Keratinocyte (primary cell): ENCODE data around the gene SYNDIG1. TPM values are rescaled to one million over a fixed set of nuclear protein-coding genes. Genes with fewer than 3 reads are reported as not detected.

ENCODE experiments used
- DNase-seq: peaks from one replicate; pipeline ENCODE4 v3.0.0-alpha.2; 2011; ENCODE audit warnings: low read depth, missing footprints, low spot score
- FAIRE-seq: peaks from 2 replicates; lab custom pipeline; 2011; peaks lifted over from hg19 to GRCh38; lab: Jason Lieb, UNC
- H2AFZ ChIP-seq: 2 replicates; pipeline ENCODE4 v1.6.0; 2012; ENCODE audit warnings: low read length, control low read depth, inconsistent platforms; ENCODE audit not compliant: control insufficient read depth
- H3K27ac ChIP-seq: 2 replicates; pipeline ENCODE4 v1.5.1; 2011; ENCODE audit warnings: low read length; ENCODE audit not compliant: control insufficient read depth, insufficient read depth
- H3K27me3 ChIP-seq: 3 replicates; pipeline ENCODE4 v1.6.0; 2011; ENCODE audit warnings: low read length; ENCODE audit not compliant: control insufficient read depth, insufficient read depth; ENCODE audit errors: extremely low read depth
- H3K36me3 ChIP-seq, 2 experiments: 2 replicates in 1 of 2; 3 replicates in 1 of 2; pipeline ENCODE4 v1.5.1; 2011; ENCODE audit warnings: low read length in 2 of 2, mild to moderate bottlenecking in 1 of 2; ENCODE audit not compliant: control insufficient read depth in 2 of 2, insufficient read depth in 2 of 2; ENCODE audit errors: extremely low read depth in 1 of 2
- H3K4me1 ChIP-seq: 3 replicates; pipeline ENCODE4 v1.5.1; 2011; ENCODE audit warnings: low read length; ENCODE audit not compliant: control insufficient read depth, insufficient read depth; ENCODE audit errors: extremely low read depth
- H3K4me2 ChIP-seq: 3 replicates; pipeline ENCODE4 v1.6.0; 2011; ENCODE audit warnings: low read depth, low read length; ENCODE audit not compliant: control insufficient read depth, insufficient read depth; ENCODE audit errors: extremely low read depth
- H3K4me3 ChIP-seq, 3 experiments: fragments of 200-600 bp in 1 of 3; sonication (generic) in 1 of 3; 2 replicates in 2 of 3; 3 replicates in 1 of 3; pipeline ENCODE4 v1.5.1; 2011 to 2016; ENCODE audit warnings: low read length in 3 of 3, mild to moderate bottlenecking in 3 of 3, control low read depth in 2 of 3, inconsistent platforms in 1 of 3, low read depth in 1 of 3, mixed read lengths in 1 of 3, mixed run types in 1 of 3, moderate library complexity in 1 of 3; ENCODE audit not compliant: control insufficient read depth in 2 of 3, insufficient read depth in 2 of 3; ENCODE audit errors: extremely low read depth in 1 of 3
- H3K79me2 ChIP-seq: 2 replicates; pipeline ENCODE4 v1.6.0; 2012; ENCODE audit warnings: low read length; ENCODE audit not compliant: control insufficient read depth, insufficient read depth
- H3K9ac ChIP-seq: 3 replicates; pipeline ENCODE4 v1.6.0; 2011; ENCODE audit warnings: low read length; ENCODE audit not compliant: control insufficient read depth, insufficient read depth; ENCODE audit errors: extremely low read depth
- H3K9me1 ChIP-seq: 3 replicates; pipeline ENCODE4 v1.6.0; 2011; ENCODE audit warnings: low read length; ENCODE audit not compliant: control insufficient read depth, insufficient read depth; ENCODE audit errors: extremely low read depth
- H3K9me3 ChIP-seq: 2 replicates; pipeline ENCODE4 v1.5.1; 2012; ENCODE audit warnings: low read depth, low read length; ENCODE audit not compliant: control insufficient read depth
- H4K20me1 ChIP-seq: 3 replicates; pipeline ENCODE4 v1.6.0; 2011; ENCODE audit warnings: low read length; ENCODE audit not compliant: control insufficient read depth, insufficient read depth; ENCODE audit errors: extremely low read depth
- CTCF ChIP-seq, 3 experiments: IDR thresholded peaks in 1 of 3; conservative IDR thresholded peaks in 1 of 3; optimal IDR thresholded peaks in 1 of 3; 2 replicates in 2 of 3; 3 replicates in 1 of 3; pipeline versions ENCODE3 to v1.5.1; 2011; ENCODE audit warnings: low read length in 3 of 3, mild to moderate bottlenecking in 3 of 3, moderate library complexity in 2 of 3, control low read depth in 1 of 3, inconsistent platforms in 1 of 3; ENCODE audit not compliant: insufficient read depth in 2 of 3; ENCODE audit errors: extremely low read depth in 1 of 3
- EZH2 ChIP-seq: IDR thresholded peaks from one replicate; pipeline ENCODE4 v1.6.1; 2012; ENCODE audit warnings: inconsistent platforms, mild to moderate bottlenecking, low read length, moderate library complexity
- dilution Hi-C: fragments of 300-500 bp; cut with MboI; formaldehyde crosslinking; loops from one replicate; pipeline ENCODE4 v1.7.0; 2020; ENCODE audit warnings: low sequenced_read_pairs; ENCODE audit not compliant: extremely low pct_ligation_motif_present
- polyA plus RNA-seq, 5 experiments: library from polyadenylated mRNA; depleted of rRNA in 3 of 5; stranded (reverse) in 3 of 5; stranded (forward) in 1 of 5; unstranded in 1 of 5; fragments of >200 nt; gene quantifications; 1 replicate in 1 of 5; 2 replicates in 3 of 5; 3 replicates in 1 of 5; pipeline versions ENCODE4 v1.2.1 to v1.2.3, GENCODE V29; 2011 to 2012; ENCODE audit warnings: missing spikeins in 2 of 5, low read depth in 1 of 5, low replicate concordance in 1 of 5

SYNDIG1 gene
- polyA plus RNA-seq, 1 donor (not counting 4 experiments of a cell fraction or from before 2014, with no cell fraction given): 0.38 TPM

GRCh38 chr20:24597051-24597450 lies 127.6 kb downstream of the SYNDIG1 start:
- H3K9me3 ChIP-seq: no peaks in the 10 kb centered on the region
- no peaks in the 10 kb centered on the region for H3K27me3 ChIP-seq
- H3K36me3 ChIP-seq: no peaks in the 10 kb centered on the region
- no peaks in the 10 kb centered on the region for H3K79me2 ChIP-seq
- DNase-seq: no peak
- H4K20me1 ChIP-seq: no peaks in the 10 kb centered on the region
- H2AFZ ChIP-seq: no peak overlapping the region
- no peak overlapping the region for H3K4me2 ChIP-seq
- no peak for FAIRE-seq
- no peaks in the 10 kb centered on the region for H3K9me1 ChIP-seq
- H3K4me3 ChIP-seq: no peak overlapping the region
- no peak overlapping the region for H3K9ac ChIP-seq
- H3K27ac ChIP-seq: no peak overlapping the region
- TF ChIP-seq CTCF (optimal IDR thresholded peaks at IDR 0.05 in 1 of 3, IDR thresholded peaks at IDR 0.05 in 1 of 3, conservative IDR thresholded peaks at IDR 0.05 in 1 of 3; ENCODE audit: extremely low read depth in 1 of 3, insufficient read depth in 2 of 3, low read length in 3 of 3): no peak
- no peak for TF ChIP-seq EZH2
- dilution Hi-C loops: no loop called here
- H3K4me1 ChIP-seq: no peaks in the 10 kb centered on the region

GRCh38 chr20:24598346-24598745 lies 128.9 kb downstream of the SYNDIG1 start:
- H3K27ac ChIP-seq: no peak overlapping the region
- H3K4me2 ChIP-seq: no peak overlapping the region
- H4K20me1 ChIP-seq: no peaks in the 10 kb centered on the region
- H2AFZ ChIP-seq: no peak overlapping the region
- no peaks in the 10 kb centered on the region for H3K9me1 ChIP-seq
- no peak overlapping the region for H3K4me3 ChIP-seq
- DNase-seq: no peak
- H3K9ac ChIP-seq: no peak overlapping the region
- no peaks in the 10 kb centered on the region for H3K36me3 ChIP-seq
- no peak for TF ChIP-seq CTCF (optimal IDR thresholded peaks at IDR 0.05 in 1 of 3, IDR thresholded peaks at IDR 0.05 in 1 of 3, conservative IDR thresholded peaks at IDR 0.05 in 1 of 3; ENCODE audit: extremely low read depth in 1 of 3, insufficient read depth in 2 of 3, low read length in 3 of 3)
- no peak for TF ChIP-seq EZH2
- H3K79me2 ChIP-seq: no peaks in the 10 kb centered on the region
- dilution Hi-C loops: no loop called here
- no peaks in the 10 kb centered on the region for H3K9me3 ChIP-seq
- no peak for FAIRE-seq
- H3K4me1 ChIP-seq: no peaks in the 10 kb centered on the region
- H3K27me3 ChIP-seq: no peaks in the 10 kb centered on the region
